Upper lobe of left lung (tissue), 6 donors: ENCODE measurements around the gene PGBD5. TPM values are rescaled to one million over a fixed set of nuclear protein-coding genes. Genes with fewer than 3 reads are reported as not detected.

Source experiments
- ATAC-seq, 2 donors: fragments of 200-7000 bp; cut with Tn5 transposase; one replicate each; pipeline ENCODE4 v1.9.1; 2022; ENCODE audit warnings: mild to moderate bottlenecking in 2 of 2, moderate library complexity in 2 of 2; ENCODE audit not compliant: low FRiP score in 2 of 2
- DNase-seq, 2 donors: peaks; one replicate each; pipeline ENCODE4 v3.0.0-alpha.2; 2019 to 2020
- H3K27ac ChIP-seq, 4 donors: fragments of 200-600 bp; sonication (generic); one replicate each; pipeline ENCODE4 v1.5.1; 2016 to 2019
- H3K27me3 ChIP-seq, 4 donors: fragments of 200-600 bp; sonication (generic); one replicate each; pipeline ENCODE4 v1.5.1; 2017 to 2019
- H3K36me3 ChIP-seq, 4 donors: fragments of 200-600 bp; sonication (generic); one replicate each; pipeline ENCODE4 v1.5.1; 2016 to 2019
- H3K4me1 ChIP-seq, 4 donors: fragments of 200-600 bp; sonication (generic); one replicate each; pipeline ENCODE4 v1.5.1; 2018 to 2019
- H3K4me3 ChIP-seq, 4 donors: fragments of 200-600 bp; sonication (generic); one replicate each; pipeline ENCODE4 v1.5.1; 2017 to 2019; ENCODE audit warnings: mild to moderate bottlenecking in 2 of 4, moderate library complexity in 1 of 4
- H3K9me3 ChIP-seq, 4 donors: fragments of 200-600 bp; sonication (generic); one replicate each; pipeline ENCODE4 v1.5.1; 2018 to 2019
- CTCF ChIP-seq, 6 experiments: fragments of 450-650 bp in 4 of 6; fragments of 200-600 bp in 2 of 6; sonication (generic) in 2 of 6; IDR thresholded peaks; one replicate each; pipeline ENCODE4 v1.5.1; 2016 to 2019; ENCODE audit warnings: antibody characterized with exemption in 6 of 6
- EP300 ChIP-seq, 4 donors: sonication (generic); formaldehyde crosslinking; IDR thresholded peaks; one replicate each; pipeline ENCODE4 v1.5.1; 2017; ENCODE audit warnings: antibody characterized with exemption in 4 of 4, control low read depth in 2 of 4
- POLR2A ChIP-seq, 4 donors: fragments of 450-650 bp; IDR thresholded peaks; one replicate each; pipeline ENCODE4 v1.5.1; 2016 to 2017; ENCODE audit warnings: antibody characterized with exemption in 4 of 4, mild to moderate bottlenecking in 2 of 4
- POLR2AphosphoS5 ChIP-seq, 2 donors: sonication (generic); formaldehyde crosslinking; IDR thresholded peaks; one replicate each; pipeline ENCODE4 v1.5.1; 2017; ENCODE audit warnings: antibody characterized with exemption in 2 of 2
- WGBS, 2 donors: methylation state at CpG; one replicate each; pipeline ENCODE4 v1.1.5; 2017 to 2018; 5-methylcytosine and 5-hydroxymethylcytosine counted together
- total RNA-seq, 6 donors: library from RNA; depleted of rRNA in 4 of 6; stranded (reverse); fragments of >200 nt in 4 of 6; gene quantifications; one replicate each; pipeline versions ENCODE4 v1.1.0 to v1.2.1, GENCODE V29; 2016 to 2021
- donor health status: DM: no; HTN: no; CAD: no; lungs with moderate emphysema.
- donor health status: DM: no; HTN: yes; CAD: no; lungs with severe emphysema.

The PGBD5 gene
- total RNA-seq, 6 donors from 2014 or later = 0.78 to 5.0 (median 3.9) TPM

- Histone ChIP-seq H3K27me3 (no peaks in the 10 kb centered on the region), H3K4me3 (no peak overlapping the region), H3K27ac (no peak overlapping the region), H3K9me3 (peaks cover 0 to 13% (median 4%) of the 10 kb centered on the region in 4 donors), H3K36me3 (no peaks in the 10 kb centered on the region), H3K4me1 (peaks cover 2 to 15% (median 8%) of the 10 kb centered on the region in 4 donors)
- DNase-seq = no peak
- TF ChIP-seq POLR2AphosphoS5 (IDR thresholded peaks at IDR 0.05) (no peak), CTCF (IDR thresholded peaks at IDR 0.05) (no peak), POLR2A (IDR thresholded peaks at IDR 0.05) (no peak), EP300 (IDR thresholded peaks at IDR 0.05) (no peak)
- 85 to 87% methylated on average over 8 of the region's 8 CpGs for WGBS, 2 donors
- ATAC-seq = no peak
Measured at GRCh38 chr1:230377324-230377723, 48.8 kb downstream of the PGBD5 start.

GRCh38 chr1:230376296-230376695 lies 49.8 kb downstream of the PGBD5 start:
- H3K27ac ChIP-seq = no peak overlapping the region
- WGBS, 2 donors = 72 to 82% methylated on average over 3 to 4 of the region's 4 CpGs
- no peak overlapping the region for H3K4me3 ChIP-seq
- no peak for TF ChIP-seq POLR2A (IDR thresholded peaks at IDR 0.05)
- TF ChIP-seq CTCF (IDR thresholded peaks at IDR 0.05) = no peak
- no peak for TF ChIP-seq POLR2AphosphoS5 (IDR thresholded peaks at IDR 0.05)
- no peak for TF ChIP-seq EP300 (IDR thresholded peaks at IDR 0.05)
- no peak for ATAC-seq
- H3K36me3 ChIP-seq = no peaks in the 10 kb centered on the region
- peaks cover under 1 to 8% (median 2%) of the 10 kb centered on the region in 4 donors for H3K4me1 ChIP-seq
- no peaks in the 10 kb centered on the region for H3K27me3 ChIP-seq
- DNase-seq = no peak
- H3K9me3 ChIP-seq = peaks cover 0 to 13% (median 4%) of the 10 kb centered on the region in 4 donors

GRCh38 chr1:230375780-230376179 lies 50.4 kb downstream of the PGBD5 start:
- H3K27me3 ChIP-seq = no peaks in the 10 kb centered on the region
- 52 to 59% methylated on average over 6 of the region's 6 CpGs for WGBS, 2 donors
- no peak for ATAC-seq
- H3K27ac ChIP-seq = no peak overlapping the region
- no peaks in the 10 kb centered on the region for H3K36me3 ChIP-seq
- no peak for DNase-seq
- peaks cover 0 to 13% (median 4%) of the 10 kb centered on the region in 4 donors for H3K9me3 ChIP-seq
- no peak overlapping the region for H3K4me3 ChIP-seq
- TF ChIP-seq EP300 (IDR thresholded peaks at IDR 0.05) (no peak), CTCF (IDR thresholded peaks at IDR 0.05) (no peak), POLR2A (IDR thresholded peaks at IDR 0.05) (no peak), POLR2AphosphoS5 (IDR thresholded peaks at IDR 0.05) (no peak)
- peaks cover 0 to 3% (median 0%) of the 10 kb centered on the region in 4 donors for H3K4me1 ChIP-seq

GRCh38 chr1:230375147-230375546 lies 51.0 kb downstream of the PGBD5 start:
- no peaks in the 10 kb centered on the region for H3K36me3 ChIP-seq
- H3K9me3 ChIP-seq = peaks cover 0 to 13% (median 4%) of the 10 kb centered on the region in 4 donors
- DNase-seq (no peak), ATAC-seq (no peak)
- no peak overlapping the region for H3K4me3 ChIP-seq
- WGBS, 2 donors = 43 to 64% methylated on average over 3 of the region's 3 CpGs
- no peak overlapping the region for H3K27ac ChIP-seq
- no peaks in the 10 kb centered on the region for H3K4me1 ChIP-seq
- no peak for TF ChIP-seq POLR2AphosphoS5 (IDR thresholded peaks at IDR 0.05)
- no peak for TF ChIP-seq POLR2A (IDR thresholded peaks at IDR 0.05)
- TF ChIP-seq EP300 (IDR thresholded peaks at IDR 0.05) = no peak
- no peak for TF ChIP-seq CTCF (IDR thresholded peaks at IDR 0.05)
- H3K27me3 ChIP-seq = no peaks in the 10 kb centered on the region
